Dermis microvascular lymphatic vessel endothelial cell (primary cell): ENCODE measurements around the gene CARM1. TPM values are rescaled to one million over a fixed set of nuclear protein-coding genes. Genes with fewer than 3 reads are reported as not detected.
A peak's percentile ranks its signal among the peaks of the same experiment; 100 is the strongest.
"Not testable (repeated sequence)": the region's sequence is repeated elsewhere in the genome, so short reads cannot be mapped to it uniquely, and the experiment has no call there.

Experiments
- DNase-seq, 2 donors: peaks; one replicate each; pipeline versions ENCODE4 v3.0.0 to v3.0.0-alpha.2; 2010; ENCODE audit warnings: low read depth in 2 of 2
- total RNA-seq: library from RNA; depleted of rRNA; stranded (reverse); fragments of >200 nt; gene quantifications from 2 replicates; pipeline ENCODE4 v1.2.1, GENCODE V29; 2014

CARM1 gene
- total RNA-seq = 19.0 and 26.4 TPM in 2 replicates

DNA sequence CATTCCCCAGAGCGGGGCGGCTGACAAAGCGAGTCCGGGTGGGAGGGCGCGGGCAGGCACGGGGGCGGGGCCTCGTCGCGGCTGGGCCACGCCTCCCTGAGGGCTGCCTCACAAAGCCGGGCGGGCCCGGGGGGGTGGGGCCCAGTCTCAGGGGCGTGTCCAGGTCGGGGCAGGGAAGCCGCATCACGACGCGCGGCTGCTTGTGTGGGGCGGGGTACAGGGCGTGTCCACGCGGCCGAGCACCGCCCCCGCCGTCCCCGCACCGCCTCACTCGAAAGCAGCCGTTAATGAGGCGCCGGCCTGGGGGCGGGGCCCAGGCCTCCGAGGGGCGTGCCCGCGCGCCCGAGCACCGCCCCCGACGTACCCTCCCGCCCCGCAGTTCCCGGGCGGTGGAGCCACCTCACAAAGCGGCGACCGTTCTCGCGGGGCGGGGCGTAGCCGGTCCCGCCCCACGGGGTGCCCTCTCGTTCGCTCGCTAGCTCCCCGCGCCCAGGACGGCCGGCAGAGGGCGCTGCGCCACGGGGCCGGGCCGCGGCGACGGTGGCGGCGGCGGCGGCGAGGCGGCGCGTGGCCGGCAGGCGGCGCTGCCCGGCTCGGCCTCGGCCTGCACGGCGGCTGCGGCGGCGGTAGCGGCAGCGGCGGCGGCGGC is at the start of gene CARM1:
Gene CARM1 (plus strand): TSS at position 599 of the 649 bp plus-strand sequence. CDS start 150 bp downstream, outside the sequence.
- DNase-seq = peak; percentile 92 to 99

DNA sequence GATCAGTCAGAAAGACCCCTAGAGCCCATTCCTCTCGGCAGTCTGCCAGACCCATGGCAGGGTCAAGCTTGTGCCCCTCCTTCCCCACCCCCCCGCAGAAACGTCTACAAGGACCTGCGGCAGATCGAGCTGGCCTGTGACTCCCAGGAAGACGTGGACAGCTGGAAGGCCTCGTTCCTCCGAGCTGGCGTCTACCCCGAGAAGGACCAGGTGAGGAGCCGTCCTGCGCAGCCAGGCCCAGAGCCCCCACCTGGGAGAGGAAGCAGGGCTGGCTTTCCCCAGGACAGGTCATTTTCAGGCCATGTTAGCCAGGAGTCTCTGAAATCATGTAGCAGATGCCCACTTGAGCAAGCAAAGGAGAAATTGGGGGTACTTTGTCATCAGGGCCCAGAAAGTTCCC is 47.7 kb upstream of the CARM1 start:
- DNase-seq = no peak

DNA sequence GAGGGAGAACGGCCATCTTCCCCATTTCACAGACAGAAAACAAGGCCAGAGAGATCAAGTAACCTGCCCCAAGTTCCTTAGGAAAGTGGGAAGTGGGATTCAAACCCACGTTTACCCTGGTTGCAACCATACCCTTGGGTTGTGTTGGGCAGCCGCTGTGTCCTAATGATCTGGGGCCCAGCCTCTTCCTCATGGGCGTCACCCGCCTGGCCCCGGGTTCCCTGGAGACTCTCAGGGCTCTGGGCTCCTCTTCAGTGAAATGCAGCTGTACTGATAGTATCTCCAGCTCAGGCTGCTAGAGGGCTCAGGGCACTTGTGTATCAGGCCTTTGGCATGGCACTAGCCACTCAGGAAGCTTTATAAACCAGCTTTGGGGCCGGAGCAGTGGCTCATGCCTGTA is 45.1 kb upstream of the CARM1 start:
- no peak for DNase-seq

DNA sequence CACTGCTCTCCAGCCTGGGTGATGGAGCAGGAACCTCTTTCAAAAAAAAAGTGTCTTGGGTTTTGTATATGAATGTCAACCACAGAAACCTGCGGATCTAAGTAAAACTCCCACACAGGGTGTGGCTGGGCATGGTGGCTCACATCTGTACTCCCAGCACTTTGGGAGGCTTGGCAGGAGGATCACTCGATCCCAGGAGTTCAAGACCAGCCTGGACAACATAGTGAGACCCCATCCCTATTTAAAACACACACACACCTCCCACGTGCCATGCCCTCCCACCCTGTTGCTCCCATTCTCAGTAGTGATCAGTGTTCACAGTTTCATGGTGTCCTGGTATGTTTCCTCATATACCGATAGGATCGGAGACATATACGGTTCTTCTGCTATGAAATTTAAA is 44.5 kb upstream of the CARM1 start:
- DNase-seq = no peak

DNA sequence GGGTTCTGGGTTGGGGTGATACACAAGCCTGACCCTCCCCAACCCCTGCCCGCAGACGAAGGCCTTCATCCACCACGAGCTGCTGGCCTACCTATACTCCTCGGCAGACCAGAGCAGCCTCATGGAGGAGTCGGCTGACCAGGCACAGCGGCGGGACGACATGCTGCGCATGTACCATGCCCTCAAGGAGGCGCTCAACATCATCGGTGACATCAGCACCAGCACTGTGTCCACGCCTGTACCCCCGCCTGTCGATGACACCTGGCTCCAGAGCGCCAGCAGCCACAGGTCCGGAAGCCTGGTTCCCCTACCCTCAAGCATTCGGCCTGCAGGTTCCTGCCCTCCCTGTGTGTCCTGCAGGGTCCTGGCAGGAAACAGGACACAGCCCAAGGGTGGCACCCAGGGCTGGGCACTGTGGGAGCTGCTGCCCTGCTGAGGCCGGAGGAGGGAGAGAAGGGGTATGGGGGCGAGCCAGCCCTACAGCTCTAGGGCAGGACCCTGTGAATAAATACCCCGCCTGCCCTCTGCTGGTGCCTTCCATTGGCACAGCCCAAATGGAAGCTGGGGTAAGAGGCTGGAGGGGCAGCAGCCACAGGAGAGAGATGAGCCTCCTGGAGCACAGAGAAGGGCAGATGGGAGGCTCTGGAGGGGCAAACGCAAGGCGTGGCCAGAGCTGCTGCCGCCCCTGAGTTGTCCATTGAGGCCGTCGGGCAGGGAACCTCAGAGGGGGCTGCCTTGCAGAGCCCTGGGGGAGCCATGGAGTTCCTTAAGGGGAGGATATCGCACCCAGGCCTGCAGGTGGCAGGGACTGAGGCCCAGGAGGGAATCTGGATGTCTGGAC is 42.2 kb upstream of the CARM1 start:
- DNase-seq = no peak

DNA sequence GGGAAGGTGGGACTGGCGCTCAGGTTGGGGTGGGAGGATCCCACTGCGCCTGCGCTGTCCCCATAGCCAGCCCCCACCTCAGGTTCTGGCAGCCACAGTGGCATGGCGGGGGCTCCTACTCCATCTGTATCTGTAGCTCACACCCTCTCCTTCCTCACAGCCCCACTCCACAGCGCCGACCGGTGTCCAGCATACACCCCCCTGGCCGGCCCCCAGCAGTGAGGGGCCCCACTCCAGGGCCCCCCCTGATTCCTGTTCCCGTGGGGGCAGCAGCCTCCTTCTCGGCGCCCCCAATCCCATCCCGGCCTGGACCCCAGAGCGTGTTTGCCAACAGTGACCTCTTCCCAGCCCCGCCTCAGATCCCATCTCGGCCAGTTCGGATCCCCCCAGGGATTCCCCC is 41.4 kb upstream of the CARM1 start:
- no peak for DNase-seq

DNA sequence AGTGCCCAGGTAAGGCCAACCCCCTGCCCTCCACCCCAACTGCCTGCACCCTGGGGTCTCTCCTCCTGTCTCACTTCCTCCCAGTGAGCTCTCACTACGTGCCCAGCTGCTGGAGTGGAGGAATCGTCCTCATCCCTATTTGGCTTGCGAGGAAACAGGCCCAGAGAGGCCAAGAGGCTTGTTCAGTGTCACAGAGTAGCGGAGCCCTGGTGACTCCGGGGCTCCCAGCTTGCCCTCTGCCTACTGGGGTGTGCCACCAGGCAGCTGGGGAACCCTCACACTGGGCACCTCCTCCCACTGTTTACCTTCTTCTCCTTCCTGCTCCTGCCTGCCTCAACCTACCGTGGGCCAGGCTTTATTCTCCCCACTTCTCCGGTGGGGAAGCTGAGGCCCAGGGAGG is 41.0 kb upstream of the CARM1 start:
- DNase-seq = no peak

DNA sequence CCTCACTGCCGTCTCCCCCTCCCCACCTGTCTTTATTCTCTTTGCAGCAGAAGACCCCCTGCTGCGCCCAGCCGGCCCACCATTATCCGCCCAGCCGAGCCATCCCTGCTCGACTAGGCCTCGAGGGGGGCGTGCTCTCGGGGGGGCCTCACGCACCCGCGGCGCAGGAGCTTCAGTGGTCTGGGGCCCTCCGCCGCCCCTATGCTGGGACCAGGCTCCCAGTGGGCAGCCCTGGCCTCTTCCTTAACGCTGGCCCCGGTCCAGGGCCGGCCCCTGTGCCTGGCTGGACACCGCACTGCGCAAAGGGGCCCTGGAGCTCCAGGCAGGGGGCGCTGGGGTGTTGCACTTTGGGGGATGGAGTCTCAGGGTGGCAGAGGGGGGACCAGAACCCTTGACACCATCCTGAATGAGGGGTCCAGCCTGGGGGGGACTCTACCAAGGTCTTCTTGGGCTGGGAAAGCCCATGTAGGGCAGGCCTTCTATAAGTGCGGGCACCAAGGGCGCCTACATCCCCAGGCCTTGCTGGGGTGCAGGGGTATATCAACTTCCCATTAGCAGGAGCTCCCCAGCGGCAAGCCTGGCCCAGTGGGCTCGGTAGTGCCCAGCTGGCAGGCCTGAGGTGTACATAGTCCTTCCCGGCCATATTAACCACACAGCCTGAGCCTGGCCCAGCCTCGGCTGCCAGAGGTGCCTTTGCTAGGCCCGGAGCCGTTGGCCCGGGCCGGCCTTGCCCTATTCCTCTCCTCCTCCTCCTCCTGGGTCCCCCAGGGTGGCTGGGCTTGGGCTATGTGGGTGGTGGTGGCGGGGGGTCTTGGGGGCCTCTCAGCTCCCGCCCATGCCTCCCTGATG is 40.2 kb upstream of the CARM1 start:
- no peak for DNase-seq

DNA sequence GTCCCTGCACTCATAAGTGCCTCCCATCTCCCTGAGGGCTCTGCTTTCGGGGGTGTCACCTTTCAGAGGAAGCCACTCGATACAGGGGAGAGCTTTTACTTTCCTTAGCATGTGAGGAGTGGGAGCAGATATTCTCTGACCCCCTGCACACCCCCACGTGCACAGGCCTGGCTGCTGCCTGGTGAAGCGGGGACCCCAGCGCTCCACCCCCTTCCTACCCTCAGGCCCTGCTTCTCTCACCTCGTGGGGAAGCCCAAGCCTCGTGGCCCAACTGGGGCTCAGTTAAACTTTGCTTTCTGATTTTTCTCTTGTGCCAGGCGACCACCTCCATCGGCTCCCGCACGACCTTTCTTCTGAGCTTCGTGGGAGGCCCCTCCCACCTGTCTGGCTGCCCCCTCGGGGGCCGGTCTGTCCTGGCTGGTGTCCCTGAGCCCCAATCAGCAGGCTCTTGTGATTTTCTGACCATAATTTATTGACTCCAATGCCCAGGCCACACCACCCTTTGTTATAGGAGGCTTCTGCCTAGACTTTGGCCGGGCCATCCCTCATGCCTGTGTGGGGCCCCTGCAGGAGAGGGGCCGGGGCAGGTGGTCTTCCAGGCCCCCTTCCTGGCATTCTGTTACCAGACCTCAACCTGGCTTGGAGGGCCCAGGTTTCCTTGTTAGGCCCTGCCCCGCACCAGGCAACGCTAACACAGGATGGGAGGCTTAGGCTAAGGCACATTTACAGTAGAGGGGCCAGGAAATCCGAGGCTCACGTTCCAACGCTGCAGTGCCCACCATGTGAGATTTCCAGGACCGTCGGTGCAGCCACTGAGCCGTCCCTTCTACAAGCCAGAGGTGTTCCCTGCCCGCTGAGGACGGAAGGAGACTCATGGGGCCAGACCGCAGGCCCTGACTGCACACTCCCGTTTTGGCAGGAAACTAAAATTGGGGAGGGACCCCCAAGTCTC is 39.1 kb upstream of the CARM1 start:
- DNase-seq = no peak

DNA sequence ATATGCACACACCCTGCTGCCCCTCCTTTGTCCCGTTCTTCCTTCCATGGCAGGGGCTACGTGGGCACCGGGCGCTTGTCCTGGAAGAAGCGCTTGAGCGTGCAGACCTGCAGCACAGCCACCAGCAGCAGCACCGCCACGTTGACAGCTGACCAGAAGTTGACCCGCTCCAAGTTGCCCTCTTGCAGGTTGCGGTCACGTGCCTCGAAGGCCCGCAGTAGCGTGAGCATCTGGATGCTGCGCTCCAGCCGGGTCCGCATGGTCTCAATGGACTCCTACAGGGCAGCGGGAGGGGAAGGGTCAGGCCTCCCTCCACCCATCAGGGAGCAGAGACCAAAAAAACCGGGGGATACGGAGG is 38.4 kb upstream of the CARM1 start:
- DNase-seq = no peak

DNA sequence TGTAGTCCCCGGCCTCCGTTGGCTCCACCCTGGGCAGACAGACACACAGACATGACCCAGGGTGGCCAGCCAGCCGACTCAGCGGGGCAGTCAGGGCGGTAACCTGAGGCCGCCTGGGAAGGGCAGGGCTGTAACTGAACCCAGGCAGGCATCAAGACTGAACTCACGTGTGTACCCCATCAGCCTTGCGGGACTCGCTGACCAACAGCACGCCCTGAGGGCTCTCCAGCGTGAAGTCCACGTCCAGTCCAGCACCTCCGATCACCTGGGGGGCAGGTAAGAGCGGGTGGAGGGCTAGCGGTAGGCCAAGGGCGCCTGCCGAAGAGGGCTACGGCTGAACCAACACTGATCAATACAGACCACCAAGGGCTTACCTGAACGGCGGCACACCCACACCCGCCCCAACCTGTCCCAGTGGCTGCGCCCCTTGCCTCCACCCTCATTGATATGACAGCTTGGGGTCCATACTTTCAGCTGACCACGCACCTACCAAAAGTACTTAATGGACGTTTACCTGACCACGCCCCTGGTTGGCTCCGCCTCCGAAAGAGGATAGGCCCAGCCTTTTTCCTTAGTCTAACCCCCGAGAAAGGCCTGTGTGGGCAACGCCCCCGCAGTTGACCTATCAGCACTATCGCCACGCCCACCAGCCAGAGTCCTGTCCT is 36.1 kb upstream of the CARM1 start:
- no peak for DNase-seq

DNA sequence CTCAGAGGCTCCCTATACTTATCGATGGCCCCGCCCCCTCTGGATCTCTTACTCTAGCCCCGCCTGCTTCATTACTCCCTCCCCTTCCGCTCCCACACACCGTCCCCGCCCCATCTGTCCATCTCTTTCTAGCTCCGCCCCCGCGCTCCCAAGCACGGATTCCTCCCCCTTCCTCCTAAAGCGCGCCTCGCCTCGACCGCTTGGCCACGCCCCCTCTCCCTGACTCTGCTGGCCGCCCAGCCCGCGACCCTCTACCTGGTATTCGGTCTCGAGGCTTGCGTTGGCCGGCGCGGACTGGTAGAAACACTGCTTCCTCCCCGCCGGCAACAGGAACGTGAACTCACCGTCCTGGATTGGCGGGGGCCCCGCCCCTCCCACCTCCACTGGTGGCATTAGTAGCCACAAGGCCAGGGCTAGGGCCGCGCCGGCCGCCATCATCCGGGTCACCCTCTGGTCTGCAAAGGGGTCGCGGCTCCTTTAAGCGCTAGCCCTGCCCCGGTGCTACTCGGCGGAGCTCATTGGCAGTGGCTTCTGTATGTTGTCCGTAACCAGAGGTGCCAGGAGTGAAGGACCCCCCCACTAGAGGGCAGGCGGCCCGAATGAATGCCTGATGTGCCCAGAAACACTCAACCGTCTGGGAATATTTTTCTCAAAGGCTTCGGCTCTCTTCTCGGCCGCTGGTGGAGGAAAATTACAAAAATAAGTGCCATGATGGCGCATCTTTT is 35.4 kb upstream of the CARM1 start, which contains the start of gene TMED1:
Gene TMED1 (minus strand): TSS at position 459 of the 725 bp plus-strand sequence. CDS start 21 bp downstream, at position 438.
- DNase-seq = peak; percentile 98 to 100

DNA sequence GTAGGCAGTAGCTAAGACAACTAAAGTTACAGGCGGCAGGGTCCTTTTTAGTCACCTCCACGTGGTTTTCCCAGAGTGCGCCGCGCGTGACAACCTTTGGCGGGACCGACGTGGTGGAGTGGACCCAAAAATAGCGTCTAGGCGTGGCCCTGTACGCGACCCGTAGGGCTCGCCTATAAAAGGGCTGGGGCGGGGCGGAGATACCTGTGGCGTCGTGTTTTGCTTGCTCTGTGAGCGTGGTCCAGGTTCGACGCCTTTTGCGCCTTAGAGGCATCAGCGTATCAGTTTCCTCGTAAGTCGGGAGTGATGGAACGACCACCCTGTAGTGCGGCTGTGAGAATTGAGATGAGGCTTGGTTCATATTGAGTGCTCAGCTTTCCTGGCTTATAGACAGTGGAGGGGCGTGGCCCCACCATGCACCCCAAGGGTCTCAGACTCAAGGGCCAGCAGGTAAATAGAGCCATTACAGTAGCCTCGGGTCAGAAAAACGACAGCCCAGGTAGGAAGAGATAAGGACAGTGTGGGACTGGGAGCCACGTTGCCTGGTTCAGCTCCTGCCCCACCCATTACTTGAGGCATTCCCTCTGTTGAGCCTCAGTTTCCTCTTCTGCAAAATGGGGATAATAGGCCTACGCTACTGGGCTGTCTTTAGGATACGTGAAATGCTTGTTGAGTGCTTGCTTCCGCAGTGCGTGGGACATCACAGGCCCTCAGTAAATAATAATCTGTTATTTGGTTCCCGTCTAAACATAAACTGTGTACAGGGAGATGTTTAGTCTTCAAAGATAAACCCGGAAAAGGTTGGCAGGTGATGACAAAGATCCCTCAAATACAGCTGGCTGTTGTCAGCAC is 34.6 kb upstream of the CARM1 start:
- no peak for DNase-seq

DNA sequence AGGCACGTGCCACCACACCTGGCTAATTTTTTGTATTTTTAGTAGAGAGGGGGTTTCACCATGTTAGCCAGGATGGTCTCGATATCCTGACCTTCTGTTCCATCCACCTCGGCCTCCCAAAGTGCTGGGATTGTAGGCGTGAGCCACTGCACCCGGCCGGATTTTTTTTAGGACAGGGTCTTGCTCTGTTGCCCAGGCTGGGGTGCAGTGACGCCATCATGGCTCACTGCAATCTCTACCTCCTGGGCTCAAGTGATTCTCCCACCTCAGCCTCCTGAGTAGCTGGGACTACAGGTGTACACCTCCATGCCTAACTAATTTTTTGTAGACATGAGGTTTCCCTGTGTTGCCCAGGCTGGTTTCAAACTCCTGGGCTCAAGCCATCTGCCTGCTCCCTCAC is 33.7 kb upstream of the CARM1 start:
- DNase-seq = not testable (repeated sequence)

DNA sequence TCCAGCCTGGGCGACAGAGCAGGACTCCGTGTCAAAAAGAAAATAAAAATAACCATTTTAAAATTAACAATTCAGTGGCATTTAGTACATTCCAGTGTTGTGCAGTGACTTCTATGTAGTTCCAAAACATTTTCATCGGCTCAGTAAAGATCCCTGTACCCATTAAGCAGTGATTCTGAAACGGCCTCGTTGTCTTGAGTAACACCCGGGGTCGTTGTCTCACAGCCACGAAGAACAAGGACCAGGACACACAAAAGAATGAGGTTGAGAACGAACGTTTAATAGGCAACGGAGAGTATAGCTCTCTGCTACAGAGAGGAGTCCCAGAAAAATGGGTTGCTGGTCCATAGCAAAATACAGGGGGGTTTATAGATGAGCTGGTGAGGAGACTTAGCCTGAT is 33.0 kb upstream of the CARM1 start:
- no peak for DNase-seq

DNA sequence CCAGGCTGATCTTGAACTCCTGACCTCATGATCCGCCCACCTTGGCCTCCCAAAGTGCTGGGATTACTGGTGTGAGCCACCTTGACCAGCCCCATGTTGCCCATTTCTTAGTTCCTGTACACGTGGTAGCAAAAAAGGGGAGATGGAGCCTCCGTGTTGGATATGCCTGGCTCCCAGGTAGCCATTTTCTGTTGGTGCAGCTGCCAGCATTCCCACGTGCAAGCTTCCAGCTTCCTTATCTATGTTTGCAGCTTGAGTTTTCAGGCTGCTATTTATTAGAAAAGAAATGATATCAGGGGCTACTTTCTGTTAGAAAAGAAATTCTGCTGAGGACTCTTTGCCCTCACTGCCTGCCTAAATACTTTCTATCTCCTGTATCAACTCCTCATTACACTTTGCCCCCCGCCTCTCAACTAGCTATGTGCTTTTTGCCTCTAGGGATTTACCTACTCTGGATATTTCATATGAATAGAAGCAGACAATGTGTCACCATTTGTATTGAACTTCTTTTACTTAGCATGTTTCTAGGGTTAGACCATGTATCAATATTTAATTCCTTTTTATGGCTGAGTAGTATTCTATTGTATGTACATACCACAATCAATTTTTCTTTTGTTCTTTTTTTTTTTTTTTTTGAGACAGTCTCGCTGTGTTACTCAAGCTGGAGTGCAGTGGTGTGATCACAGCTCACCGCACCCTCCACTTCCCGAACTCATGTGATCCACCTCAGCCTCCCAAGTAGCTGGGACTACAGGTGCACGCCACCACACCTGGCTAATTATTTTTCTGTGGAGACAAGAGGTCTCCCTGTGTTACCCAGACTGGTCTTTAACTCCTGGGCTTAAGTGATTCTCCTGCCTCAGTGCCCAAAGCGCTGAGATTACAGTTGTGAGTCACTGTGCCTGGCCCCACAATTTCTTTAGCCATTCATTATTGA is 32.0 kb upstream of the CARM1 start:
- DNase-seq = no peak

DNA sequence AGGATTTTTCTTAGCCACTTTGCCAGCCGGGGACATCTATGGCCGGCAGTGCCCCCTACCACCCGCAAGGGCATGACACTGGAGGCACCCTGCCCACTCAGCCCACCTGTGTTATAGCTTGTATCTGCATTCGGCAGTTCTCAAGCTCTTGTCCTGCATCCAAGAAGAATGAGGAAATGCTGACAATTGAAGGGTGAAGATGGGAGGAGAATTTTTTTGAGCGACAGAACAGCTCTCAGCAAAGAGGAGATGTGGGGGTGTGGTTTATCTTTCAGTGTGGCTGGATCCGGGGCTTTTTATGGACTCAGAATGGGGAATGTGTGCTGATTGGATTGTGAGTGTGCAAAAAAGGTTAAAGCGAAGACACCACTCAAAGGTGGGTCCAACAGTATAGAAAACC is 28.6 kb upstream of the CARM1 start:
- DNase-seq = no peak
